ENCODE results near the gene XPO4.

DNA sequence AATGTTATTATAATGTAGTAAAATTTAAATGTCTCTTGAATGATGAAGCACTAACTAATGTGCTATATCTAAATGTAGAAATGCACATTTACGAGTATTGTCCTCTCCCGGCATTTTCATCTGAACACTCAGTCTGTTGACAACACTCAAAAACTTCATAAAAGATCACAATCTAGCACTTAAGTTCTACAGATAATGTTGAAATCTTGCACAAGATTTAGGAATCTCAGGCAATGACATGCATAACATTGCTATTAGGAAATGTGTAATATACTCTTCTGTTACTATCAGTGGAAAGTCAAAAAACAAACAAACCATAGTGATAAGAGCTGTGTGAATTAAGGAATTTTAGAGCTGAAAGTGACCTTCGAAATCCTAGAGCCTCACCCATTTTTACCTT, 37.5 kb upstream of the XPO4 start:
- TF ChIP-seq GTF2F1 (IDR thresholded peaks at IDR 0.05; ENCODE audit: borderline replicate concordance, low read depth, low read length): no peak
- TF ChIP-seq, protein P1, sequence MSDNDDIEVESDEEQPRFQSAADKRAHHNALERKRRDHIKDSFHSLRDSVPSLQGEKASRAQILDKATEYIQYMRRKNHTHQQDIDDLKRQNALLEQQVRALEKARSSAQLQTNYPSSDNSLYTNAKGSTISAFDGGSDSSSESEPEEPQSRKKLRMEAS (IDR thresholded peaks at IDR 0.05): no peak
- TF ChIP-seq, protein P2, sequence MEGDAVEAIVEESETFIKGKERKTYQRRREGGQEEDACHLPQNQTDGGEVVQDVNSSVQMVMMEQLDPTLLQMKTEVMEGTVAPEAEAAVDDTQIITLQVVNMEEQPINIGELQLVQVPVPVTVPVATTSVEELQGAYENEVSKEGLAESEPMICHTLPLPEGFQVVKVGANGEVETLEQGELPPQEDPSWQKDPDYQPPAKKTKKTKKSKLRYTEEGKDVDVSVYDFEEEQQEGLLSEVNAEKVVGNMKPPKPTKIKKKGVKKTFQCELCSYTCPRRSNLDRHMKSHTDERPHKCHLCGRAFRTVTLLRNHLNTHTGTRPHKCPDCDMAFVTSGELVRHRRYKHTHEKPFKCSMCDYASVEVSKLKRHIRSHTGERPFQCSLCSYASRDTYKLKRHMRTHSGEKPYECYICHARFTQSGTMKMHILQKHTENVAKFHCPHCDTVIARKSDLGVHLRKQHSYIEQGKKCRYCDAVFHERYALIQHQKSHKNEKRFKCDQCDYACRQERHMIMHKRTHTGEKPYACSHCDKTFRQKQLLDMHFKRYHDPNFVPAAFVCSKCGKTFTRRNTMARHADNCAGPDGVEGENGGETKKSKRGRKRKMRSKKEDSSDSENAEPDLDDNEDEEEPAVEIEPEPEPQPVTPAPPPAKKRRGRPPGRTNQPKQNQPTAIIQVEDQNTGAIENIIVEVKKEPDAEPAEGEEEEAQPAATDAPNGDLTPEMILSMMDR (IDR thresholded peaks at IDR 0.05; ENCODE audit: control extremely low read depth in 1 of 3, insufficient read depth in 1 of 3, low read depth in 1 of 3, low read length in 3 of 3): no peak
- no peak for TF ChIP-seq TEAD4 (IDR thresholded peaks at IDR 0.05; ENCODE audit: low read depth, low read length)
- no peak for TF ChIP-seq ZNF274 (IDR thresholded peaks at IDR 0.05; ENCODE audit: borderline replicate concordance, extremely low read depth, low read length)
- TF ChIP-seq YY1 (IDR thresholded peaks at IDR 0.05; ENCODE audit: low read depth, low read length): no peak
- TF ChIP-seq POLR2A (IDR thresholded peaks at IDR 0.05; ENCODE audit: control extremely low read depth in 1 of 2, low read depth in 2 of 2, low read length in 2 of 2): no peak
- no peak for TF ChIP-seq CEBPB (IDR thresholded peaks at IDR 0.05; ENCODE audit: low read depth, low read length)
- no peak for TF ChIP-seq USF2 (IDR thresholded peaks at IDR 0.05; ENCODE audit: low read length)
